Lower leg skin (tissue), 3 donors: ENCODE measurements around the gene CDKAL1.

ENCODE experiments used
- POLR2A ChIP-seq, 2 donors: fragments of 450-650 bp; IDR thresholded peaks; one replicate each; pipeline ENCODE4 v1.6.1; 2016 to 2017; ENCODE audit warnings: antibody characterized with exemption in 2 of 2, mild to moderate bottlenecking in 1 of 2, moderate library complexity in 1 of 2
- TF ChIP-seq, protein P1 (sequence below), 3 donors: fragments of 450-650 bp; IDR thresholded peaks; one replicate each; pipeline ENCODE4 v1.5.1; 2016; ENCODE audit warnings: antibody characterized with exemption in 3 of 3, mild to moderate bottlenecking in 3 of 3, moderate library complexity in 2 of 3

DNA sequence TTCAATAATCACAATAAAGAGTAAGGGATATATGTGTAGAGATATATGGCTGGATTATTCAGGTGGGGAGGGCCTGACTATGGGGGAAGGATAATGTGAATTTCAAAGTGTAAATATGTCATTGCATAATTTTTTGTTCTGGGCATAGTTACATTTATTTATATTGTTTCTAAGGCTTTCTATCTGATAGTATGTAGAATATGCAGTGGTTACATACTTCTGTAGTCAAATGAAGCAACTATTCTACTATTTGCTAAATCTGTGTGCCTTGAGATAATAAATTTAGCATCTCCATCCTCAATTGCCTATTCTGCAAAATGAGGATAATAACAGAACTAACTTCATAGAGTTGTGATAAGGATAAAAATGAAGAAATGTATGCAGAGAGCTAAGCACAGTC lies 359.2 kb downstream of the CDKAL1 start:
- TF ChIP-seq, protein P1, sequence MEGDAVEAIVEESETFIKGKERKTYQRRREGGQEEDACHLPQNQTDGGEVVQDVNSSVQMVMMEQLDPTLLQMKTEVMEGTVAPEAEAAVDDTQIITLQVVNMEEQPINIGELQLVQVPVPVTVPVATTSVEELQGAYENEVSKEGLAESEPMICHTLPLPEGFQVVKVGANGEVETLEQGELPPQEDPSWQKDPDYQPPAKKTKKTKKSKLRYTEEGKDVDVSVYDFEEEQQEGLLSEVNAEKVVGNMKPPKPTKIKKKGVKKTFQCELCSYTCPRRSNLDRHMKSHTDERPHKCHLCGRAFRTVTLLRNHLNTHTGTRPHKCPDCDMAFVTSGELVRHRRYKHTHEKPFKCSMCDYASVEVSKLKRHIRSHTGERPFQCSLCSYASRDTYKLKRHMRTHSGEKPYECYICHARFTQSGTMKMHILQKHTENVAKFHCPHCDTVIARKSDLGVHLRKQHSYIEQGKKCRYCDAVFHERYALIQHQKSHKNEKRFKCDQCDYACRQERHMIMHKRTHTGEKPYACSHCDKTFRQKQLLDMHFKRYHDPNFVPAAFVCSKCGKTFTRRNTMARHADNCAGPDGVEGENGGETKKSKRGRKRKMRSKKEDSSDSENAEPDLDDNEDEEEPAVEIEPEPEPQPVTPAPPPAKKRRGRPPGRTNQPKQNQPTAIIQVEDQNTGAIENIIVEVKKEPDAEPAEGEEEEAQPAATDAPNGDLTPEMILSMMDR (IDR thresholded peaks at IDR 0.05) = no peak
- TF ChIP-seq POLR2A (IDR thresholded peaks at IDR 0.05) = no peak
